ENCODE measurements around the gene SERPINH1.
A peak's percentile ranks its signal among the peaks of the same experiment; 100 is the strongest.

The SERPINH1 gene

DNA sequence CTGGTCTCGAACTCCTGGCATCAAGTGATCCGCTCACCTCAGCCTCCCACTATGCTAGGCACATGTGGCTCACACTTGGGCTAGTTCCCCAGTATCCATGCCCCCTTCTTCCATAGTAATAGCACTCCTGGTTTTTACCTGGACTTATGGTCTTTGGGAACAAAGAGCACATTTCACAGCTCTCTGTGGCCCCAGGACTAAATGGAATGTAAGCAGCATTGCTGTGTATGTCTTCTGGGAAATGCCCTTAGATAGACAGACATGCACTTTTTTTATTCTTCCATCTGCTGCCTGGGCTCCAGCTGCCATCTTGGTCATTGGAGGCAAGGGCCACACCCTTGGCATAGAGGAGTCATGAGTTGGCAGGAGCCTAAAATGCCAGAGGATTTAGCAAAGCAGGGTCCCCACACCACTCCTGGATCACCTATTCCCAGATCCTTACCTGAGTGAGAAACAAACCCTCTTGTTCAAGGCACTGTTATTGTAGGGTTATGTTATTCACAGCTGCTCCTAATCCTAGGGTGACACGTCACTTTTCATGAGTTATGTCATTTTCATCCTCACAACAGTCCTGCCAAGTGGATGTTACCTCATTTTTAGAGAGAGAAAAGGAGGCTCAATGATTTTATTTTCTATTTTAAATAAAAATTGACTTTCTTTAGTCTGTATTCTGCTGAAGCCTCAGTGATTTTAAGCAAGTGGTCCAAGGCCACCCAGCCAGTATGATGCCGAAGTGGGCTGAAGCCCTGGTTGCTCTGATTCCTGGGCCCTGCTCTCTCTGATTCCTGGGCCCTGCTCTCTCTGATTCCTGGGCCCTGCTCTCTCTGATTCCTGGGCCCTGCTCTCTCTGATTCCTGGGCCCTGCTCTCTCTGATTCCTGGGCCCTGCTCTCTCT, 20.6 kb upstream of the SERPINH1 start:
- Histone ChIP-seq H3K9me3 (ENCODE audit: control insufficient read depth, low read length) (no peaks in the 10 kb centered on the region), H3K27me3 (ENCODE audit: control insufficient read depth, insufficient read depth, low read length, poor library complexity, severe bottlenecking) (no peaks in the 10 kb centered on the region), H3K4me1 (ENCODE audit: control insufficient read depth, insufficient read depth, low read length) (no peaks in the 10 kb centered on the region), H3K4me3 (ENCODE audit: insufficient read depth, low read depth, low read length) (no peak overlapping the region), H3K36me3 (ENCODE audit: control insufficient read depth, insufficient read depth, low read length) (no peaks in the 10 kb centered on the region), H3K27ac (ENCODE audit: insufficient read depth, low read depth, low read length, poor library complexity, severe bottlenecking) (no peak overlapping the region)
- 89 to 96% methylated on average over 4 of the region's 4 CpGs for WGBS, 2 experiments

- H3K4me3 ChIP-seq (ENCODE audit: insufficient read depth, low read depth, low read length) = no peak overlapping the region
- H3K36me3 ChIP-seq (ENCODE audit: control insufficient read depth, insufficient read depth, low read length) = no peaks in the 10 kb centered on the region
- no peaks in the 10 kb centered on the region for H3K9me3 ChIP-seq (ENCODE audit: control insufficient read depth, low read length)
- 88 to 93% methylated on average over 1 of the region's 1 CpG for WGBS, 2 experiments
- no peaks in the 10 kb centered on the region for H3K4me1 ChIP-seq (ENCODE audit: control insufficient read depth, insufficient read depth, low read length)
- no peak overlapping the region for H3K27ac ChIP-seq (ENCODE audit: insufficient read depth, low read depth, low read length, poor library complexity, severe bottlenecking)
- no peaks in the 10 kb centered on the region for H3K27me3 ChIP-seq (ENCODE audit: control insufficient read depth, insufficient read depth, low read length, poor library complexity, severe bottlenecking)
These were observed 20.0 kb upstream of the SERPINH1 start for GRCh38 chr11:75542088-75542438.

DNA sequence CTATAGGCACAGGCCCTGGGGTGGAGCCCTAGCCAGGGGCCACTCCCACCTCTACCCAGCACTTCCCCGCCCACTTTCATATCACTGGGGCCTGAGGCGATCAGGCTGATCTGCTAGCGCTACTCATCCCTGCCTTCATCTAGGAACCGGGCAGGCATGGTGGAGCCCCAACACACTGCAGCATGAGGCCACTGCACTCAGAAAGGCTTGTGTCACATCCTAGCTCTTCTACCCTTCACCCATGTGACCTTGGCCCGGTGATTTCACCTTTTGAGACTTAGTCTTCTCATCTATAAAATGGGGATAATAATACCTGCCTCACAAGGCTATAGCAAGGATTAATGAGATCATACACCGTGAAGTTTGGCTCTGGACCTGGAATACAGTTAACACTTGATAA, 18.2 kb upstream of the SERPINH1 start:
- Histone ChIP-seq H3K27ac (ENCODE audit: insufficient read depth, low read depth, low read length, poor library complexity, severe bottlenecking) (no peak overlapping the region), H3K36me3 (ENCODE audit: control insufficient read depth, insufficient read depth, low read length) (no peaks in the 10 kb centered on the region), H3K27me3 (ENCODE audit: control insufficient read depth, insufficient read depth, low read length, poor library complexity, severe bottlenecking) (no peaks in the 10 kb centered on the region), H3K4me3 (ENCODE audit: insufficient read depth, low read depth, low read length) (no peak overlapping the region), H3K4me1 (ENCODE audit: control insufficient read depth, insufficient read depth, low read length) (peaks cover 7% of the 10 kb centered on the region), H3K9me3 (ENCODE audit: control insufficient read depth, low read length) (no peaks in the 10 kb centered on the region)
- 94 to 96% methylated on average over 6 of the region's 6 CpGs for WGBS, 2 experiments

- Histone ChIP-seq H3K4me1 (ENCODE audit: control insufficient read depth, insufficient read depth, low read length) (peaks cover 7% of the 10 kb centered on the region), H3K9me3 (ENCODE audit: control insufficient read depth, low read length) (no peaks in the 10 kb centered on the region), H3K27ac (ENCODE audit: insufficient read depth, low read depth, low read length, poor library complexity, severe bottlenecking) (no peak overlapping the region), H3K4me3 (ENCODE audit: insufficient read depth, low read depth, low read length) (no peak overlapping the region), H3K36me3 (ENCODE audit: control insufficient read depth, insufficient read depth, low read length) (no peaks in the 10 kb centered on the region), H3K27me3 (ENCODE audit: control insufficient read depth, insufficient read depth, low read length, poor library complexity, severe bottlenecking) (no peaks in the 10 kb centered on the region)
- WGBS, 2 experiments = 82 to 92% methylated on average over 1 of the region's 1 CpG
These were observed 14.9 kb upstream of the SERPINH1 start for GRCh38 chr11:75547177-75547576.

- Histone ChIP-seq H3K4me3 (ENCODE audit: insufficient read depth, low read depth, low read length) (no peak overlapping the region), H3K9me3 (ENCODE audit: control insufficient read depth, low read length) (no peaks in the 10 kb centered on the region), H3K27ac (ENCODE audit: insufficient read depth, low read depth, low read length, poor library complexity, severe bottlenecking) (no peak overlapping the region), H3K4me1 (ENCODE audit: control insufficient read depth, insufficient read depth, low read length) (peaks cover 7% of the 10 kb centered on the region), H3K27me3 (ENCODE audit: control insufficient read depth, insufficient read depth, low read length, poor library complexity, severe bottlenecking) (no peaks in the 10 kb centered on the region), H3K36me3 (ENCODE audit: control insufficient read depth, insufficient read depth, low read length) (no peaks in the 10 kb centered on the region)
- 19 to 20% methylated on average over 7 of the region's 7 CpGs for WGBS, 2 experiments
These were observed 14.4 kb upstream of the SERPINH1 start for GRCh38 chr11:75547617-75548058.

GRCh38 chr11:75548595-75549272, 13.3 kb upstream of the SERPINH1 start:
- no peaks in the 10 kb centered on the region for H3K9me3 ChIP-seq (ENCODE audit: control insufficient read depth, low read length)
- no peak overlapping the region for H3K4me3 ChIP-seq (ENCODE audit: insufficient read depth, low read depth, low read length)
- no peaks in the 10 kb centered on the region for H3K36me3 ChIP-seq (ENCODE audit: control insufficient read depth, insufficient read depth, low read length)
- peaks cover 7% of the 10 kb centered on the region for H3K4me1 ChIP-seq (ENCODE audit: control insufficient read depth, insufficient read depth, low read length)
- H3K27ac ChIP-seq (ENCODE audit: insufficient read depth, low read depth, low read length, poor library complexity, severe bottlenecking) = no peak overlapping the region
- WGBS, 2 experiments = 96 to 97% methylated on average over 8 of the region's 8 CpGs
- H3K27me3 ChIP-seq (ENCODE audit: control insufficient read depth, insufficient read depth, low read length, poor library complexity, severe bottlenecking) = no peaks in the 10 kb centered on the region

DNA sequence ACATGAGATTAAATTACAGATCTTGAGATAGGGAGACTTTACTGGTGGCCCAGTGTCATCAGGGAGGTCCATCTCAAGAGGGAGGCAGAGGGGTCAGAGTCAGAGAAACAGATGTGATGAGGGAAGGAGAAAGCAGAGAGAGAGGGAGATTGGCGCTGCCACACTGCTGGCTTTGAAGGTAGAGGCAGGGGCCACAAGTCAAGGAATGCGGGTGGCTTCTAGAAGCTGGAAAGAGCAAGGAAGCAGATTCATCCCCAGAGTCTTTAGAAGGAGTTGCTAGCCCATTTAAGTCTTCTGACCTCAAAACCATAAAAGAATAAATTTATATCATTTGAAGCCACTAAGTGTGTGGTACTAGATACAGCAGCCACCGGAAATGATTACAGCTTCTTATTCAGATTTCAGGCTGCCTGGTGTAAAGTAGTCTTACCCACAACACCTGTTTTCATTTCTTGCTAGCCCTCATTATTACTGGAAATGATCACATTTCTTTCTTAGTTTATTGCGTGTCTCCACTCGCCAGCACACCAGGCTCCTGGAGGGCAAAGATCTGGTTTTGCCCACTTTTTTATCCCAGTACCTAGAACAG, 12.6 kb upstream of the SERPINH1 start:
- H3K36me3 ChIP-seq (ENCODE audit: control insufficient read depth, insufficient read depth, low read length) = no peaks in the 10 kb centered on the region
- H3K4me1 ChIP-seq (ENCODE audit: control insufficient read depth, insufficient read depth, low read length) = peaks cover 7% of the 10 kb centered on the region
- H3K4me3 ChIP-seq (ENCODE audit: insufficient read depth, low read depth, low read length) = no peak overlapping the region
- H3K27ac ChIP-seq (ENCODE audit: insufficient read depth, low read depth, low read length, poor library complexity, severe bottlenecking) = no peak overlapping the region
- H3K27me3 ChIP-seq (ENCODE audit: control insufficient read depth, insufficient read depth, low read length, poor library complexity, severe bottlenecking) = no peaks in the 10 kb centered on the region
- WGBS, 2 experiments = 95 to 97% methylated on average over 5 of the region's 5 CpGs
- no peaks in the 10 kb centered on the region for H3K9me3 ChIP-seq (ENCODE audit: control insufficient read depth, low read length)

GRCh38 chr11:75553182-75553581, 8.9 kb upstream of the SERPINH1 start:
- peaks cover 4% of the 10 kb centered on the region for H3K4me1 ChIP-seq (ENCODE audit: control insufficient read depth, insufficient read depth, low read length)
- H3K27ac ChIP-seq (ENCODE audit: insufficient read depth, low read depth, low read length, poor library complexity, severe bottlenecking) = no peak overlapping the region
- 93 to 94% methylated on average over 6 of the region's 6 CpGs for WGBS, 2 experiments
- no peaks in the 10 kb centered on the region for H3K27me3 ChIP-seq (ENCODE audit: control insufficient read depth, insufficient read depth, low read length, poor library complexity, severe bottlenecking)
- no peaks in the 10 kb centered on the region for H3K36me3 ChIP-seq (ENCODE audit: control insufficient read depth, insufficient read depth, low read length)
- H3K4me3 ChIP-seq (ENCODE audit: insufficient read depth, low read depth, low read length) = no peak overlapping the region
- H3K9me3 ChIP-seq (ENCODE audit: control insufficient read depth, low read length) = no peaks in the 10 kb centered on the region

DNA sequence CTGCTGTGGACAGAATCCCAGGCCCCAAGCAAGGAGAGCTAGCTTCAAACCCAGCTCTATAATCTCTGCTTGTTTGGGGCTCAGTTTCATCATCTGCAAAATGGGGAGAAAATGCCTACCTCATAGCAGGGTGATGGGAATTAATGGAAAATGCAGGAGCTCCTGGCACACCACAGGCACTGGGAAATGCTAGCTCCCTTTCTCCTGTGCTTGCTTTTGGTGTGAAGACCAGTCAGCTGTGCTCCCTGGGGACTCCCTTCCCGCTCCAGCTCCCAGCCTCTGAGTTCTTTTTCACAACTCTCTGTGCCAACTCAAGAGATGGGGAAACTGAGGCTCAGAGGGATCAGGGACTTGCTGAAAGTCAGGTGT, 8.2 kb upstream of the SERPINH1 start:
- Histone ChIP-seq H3K36me3 (ENCODE audit: control insufficient read depth, insufficient read depth, low read length) (no peaks in the 10 kb centered on the region), H3K4me3 (ENCODE audit: insufficient read depth, low read depth, low read length) (no peak overlapping the region), H3K27me3 (ENCODE audit: control insufficient read depth, insufficient read depth, low read length, poor library complexity, severe bottlenecking) (no peaks in the 10 kb centered on the region), H3K4me1 (ENCODE audit: control insufficient read depth, insufficient read depth, low read length) (peaks cover 10% of the 10 kb centered on the region), H3K27ac (ENCODE audit: insufficient read depth, low read depth, low read length, poor library complexity, severe bottlenecking) (peak overlapping the region; percentile 76), H3K9me3 (ENCODE audit: control insufficient read depth, low read length) (no peaks in the 10 kb centered on the region)
- WGBS, 2 experiments = 67 to 85% methylated on average over 1 of the region's 1 CpG

Measured in ectodermal cell (in vitro differentiated cells).